PFSK-1 (cell line): ENCODE data around the gene HES2.

Experiments used
- FOXP2 ChIP-seq: optimal IDR thresholded peaks from 2 replicates; pipeline ENCODE3; 2011; ENCODE audit warnings: borderline replicate concordance, control low read depth, inconsistent platforms; ENCODE audit not compliant: insufficient read depth; ENCODE audit errors: extremely low read length, extremely low read depth
- POLR2AphosphoS5 ChIP-seq: IDR thresholded peaks from 2 replicates; pipeline ENCODE4 v1.6.1; 2012; ENCODE audit warnings: low read depth, mild to moderate bottlenecking, control low read depth, low read length, moderate library complexity
- REST ChIP-seq, 2 experiments: IDR thresholded peaks; 2 replicates each; pipeline versions ENCODE4 v1.6.1 to v1.8.0; 2011 to 2012; ENCODE audit warnings: low read depth in 2 of 2, low read length in 2 of 2, control low read depth in 1 of 2, inconsistent platforms in 1 of 2, mild to moderate bottlenecking in 1 of 2, moderate library complexity in 1 of 2; ENCODE audit not compliant: insufficient read depth in 1 of 2
- SIN3A ChIP-seq: IDR thresholded peaks from 2 replicates; pipeline ENCODE4 v1.6.1; 2012; ENCODE audit warnings: mild to moderate bottlenecking, low read length, moderate library complexity, borderline replicate concordance; ENCODE audit not compliant: insufficient read depth
- TAF1 ChIP-seq: IDR thresholded peaks from 2 replicates; pipeline ENCODE4 v1.6.1; 2012; ENCODE audit warnings: low read length, control low read depth, borderline replicate concordance; ENCODE audit not compliant: insufficient read depth

The HES2 gene

GRCh38 chr1:6466751-6467150 is 47.0 kb upstream of the HES2 start:
- TF ChIP-seq POLR2AphosphoS5 (no peak), REST (IDR thresholded peaks at IDR 0.05; ENCODE audit: insufficient read depth in 1 of 2, low read depth in 2 of 2, low read length in 2 of 2) (no peak), SIN3A (no peak), FOXP2 (no peak), TAF1 (no peak)

GRCh38 chr1:6466023-6466422 is 46.3 kb upstream of the HES2 start, which contains the start of gene TNFRSF25:
Gene TNFRSF25, minus strand, starts transcription at chr1:6466173. Its CDS starts 66 bp downstream, at chr1:6466107.
- TF ChIP-seq FOXP2 (no peak), POLR2AphosphoS5 (no peak), SIN3A (no peak), REST (IDR thresholded peaks at IDR 0.05; ENCODE audit: insufficient read depth in 1 of 2, low read depth in 2 of 2, low read length in 2 of 2) (no peak), TAF1 (no peak)

- TF ChIP-seq TAF1 = no peak
- no peak for TF ChIP-seq SIN3A
- no peak for TF ChIP-seq REST (IDR thresholded peaks at IDR 0.05; ENCODE audit: insufficient read depth in 1 of 2, low read depth in 2 of 2, low read length in 2 of 2)
- no peak for TF ChIP-seq FOXP2
- TF ChIP-seq POLR2AphosphoS5 = no peak
Observed at GRCh38 chr1:6465461-6466005, 45.8 kb upstream of the HES2 start.

- TF ChIP-seq SIN3A (no peak), FOXP2 (no peak), POLR2AphosphoS5 (no peak), TAF1 (no peak), REST (IDR thresholded peaks at IDR 0.05; ENCODE audit: insufficient read depth in 1 of 2, low read depth in 2 of 2, low read length in 2 of 2) (no peak)
Observed at GRCh38 chr1:6464915-6465314, 45.2 kb upstream of the HES2 start.

- TF ChIP-seq POLR2AphosphoS5 = no peak
- no peak for TF ChIP-seq TAF1
- TF ChIP-seq SIN3A = no peak
- TF ChIP-seq REST (IDR thresholded peaks at IDR 0.05; ENCODE audit: insufficient read depth in 1 of 2, low read depth in 2 of 2, low read length in 2 of 2) = no peak
- TF ChIP-seq FOXP2 = no peak
Observed at GRCh38 chr1:6464514-6464836, 44.8 kb upstream of the HES2 start.
